OCI-LY7 (cell line): ENCODE results near the gene LRRK1. TPM values are rescaled to one million over a fixed set of nuclear protein-coding genes. Genes with fewer than 3 reads are reported as not detected.

ENCODE experiments used
- BruUV-seq: library from RNA; stranded (reverse); fragments of 400-500 nt; replicated peaks from 2 replicates; lab custom pipeline; 2021; lab: Mats Ljungman, UMichigan
- CTCF ChIA-PET: fragments of 300-600 bp; sonication (Branson Sonifier 250); formaldehyde crosslinking; loops from one replicate; lab custom pipeline; 2022; ENCODE audit warnings: antibody characterized with exemption; ENCODE audit not compliant: unreplicated experiment; lab: Charles Lee
- POLR2A ChIA-PET: fragments of 300-600 bp; sonication (Branson Sonifier 250); formaldehyde crosslinking; loops from one replicate; lab custom pipeline; 2022; ENCODE audit warnings: antibody characterized with exemption; lab: Charles Lee
- DNase-seq: peaks from one replicate; pipeline ENCODE4 v3.0.0-alpha.2; 2015; ENCODE audit warnings: low spot score
- H2AFZ ChIP-seq: fragments of 200-600 bp; sonication (generic), shearing (Covaris generic); 2 replicates; pipeline ENCODE4 v1.6.1; 2014; ENCODE audit warnings: mild to moderate bottlenecking, antibody characterized with exemption, low read length, moderate library complexity
- H3K27ac ChIP-seq: fragments of 200-600 bp; sonication (generic); 2 replicates; pipeline ENCODE4 v1.5.1; 2014; ENCODE audit warnings: mixed run types, low read depth, mild to moderate bottlenecking, moderate library complexity, low read length, inconsistent platforms; ENCODE audit not compliant: poor library complexity, severe bottlenecking
- H3K36me3 ChIP-seq: fragments of 200-600 bp; sonication (generic); 2 replicates; pipeline ENCODE4 v1.6.1; 2014; ENCODE audit warnings: mild to moderate bottlenecking, antibody characterized with exemption, low read length, moderate library complexity, mixed read lengths; ENCODE audit not compliant: insufficient read depth
- H3K4me1 ChIP-seq: fragments of 200-600 bp; sonication (generic); 2 replicates; pipeline ENCODE4 v1.5.1; 2014; ENCODE audit warnings: mild to moderate bottlenecking, low read length; ENCODE audit not compliant: insufficient read depth, poor library complexity, severe bottlenecking
- H3K4me2 ChIP-seq: fragments of 200-600 bp; sonication (generic); 2 replicates; pipeline ENCODE4 v1.6.1; 2014; ENCODE audit warnings: mild to moderate bottlenecking, low read length
- H3K4me3 ChIP-seq: fragments of 200-600 bp; sonication (generic); 2 replicates; pipeline ENCODE4 v1.5.1; 2014; ENCODE audit warnings: mild to moderate bottlenecking, low read depth, low read length; ENCODE audit not compliant: poor library complexity, severe bottlenecking
- H3K79me2 ChIP-seq: fragments of 200-600 bp; sonication (generic); 2 replicates; pipeline ENCODE4 v1.6.1; 2016; ENCODE audit warnings: low read depth, mild to moderate bottlenecking, low read length, moderate library complexity, mixed read lengths; ENCODE audit not compliant: insufficient read depth
- H3K9me2 ChIP-seq: fragments of 200-600 bp; sonication (generic); 2 replicates; pipeline ENCODE4 v1.6.1; 2016; ENCODE audit warnings: mild to moderate bottlenecking, low read length, mixed read lengths; ENCODE audit not compliant: insufficient read depth
- H3K9me3 ChIP-seq: fragments of 200-600 bp; sonication (generic); 2 replicates; pipeline ENCODE4 v1.6.1; 2014; ENCODE audit warnings: mild to moderate bottlenecking, mixed run types, low read length, mixed read lengths
- H4K20me1 ChIP-seq: fragments of 200-600 bp; sonication (generic); 2 replicates; pipeline ENCODE4 v1.6.1; 2014; ENCODE audit warnings: mild to moderate bottlenecking, antibody characterized with exemption, low read length, moderate library complexity, mixed read lengths; ENCODE audit not compliant: insufficient read depth
- CTCF ChIP-seq: fragments of 200-600 bp; sonication (generic); conservative IDR thresholded peaks from 2 replicates; pipeline ENCODE4 v1.5.1; 2014; ENCODE audit warnings: mild to moderate bottlenecking, antibody characterized with exemption, low read length, moderate library complexity, mixed read lengths
- EZH2phosphoT487 ChIP-seq: fragments of 200-600 bp; sonication (generic); IDR thresholded peaks from 2 replicates; pipeline ENCODE4 v1.6.1; 2018; ENCODE audit warnings: low read depth, borderline replicate concordance, mild to moderate bottlenecking, mixed run types, antibody characterized with exemption, low read length, moderate library complexity, mixed read lengths
- intact Hi-C: fragments of 100-400 bp; cut with micrococcal nuclease; formaldehyde crosslinking; loops from one replicate; pipeline ENCODE4 v1.10.0; 2022; ENCODE audit not compliant: unreplicated experiment
- total RNA-seq, 2 experiments: library from RNA; depleted of rRNA in 1 of 2; stranded (reverse); fragments of >200 nt in 1 of 2; shearing (Covaris generic) in 1 of 2; gene quantifications; 2 replicates each; pipeline ENCODE4 v1.2.3, GENCODE V29; 2014 to 2022

LRRK1 gene
- total RNA-seq, 2 experiments from 2014 or later = 92.3 to 233 TPM

GRCh38 chr15:101043011-101043410 is 123.9 kb downstream of the LRRK1 start:
- CTCF ChIA-PET = no interaction called here
- H3K4me3 ChIP-seq = no peak overlapping the region
- no peak for TF ChIP-seq EZH2phosphoT487
- no peak for TF ChIP-seq CTCF
- POLR2A ChIA-PET = no interaction called here
- no peaks in the 10 kb centered on the region for H3K9me3 ChIP-seq
- H3K36me3 ChIP-seq = peaks cover 99% of the 10 kb centered on the region
- H3K27ac ChIP-seq = no peak overlapping the region
- H3K79me2 ChIP-seq = peaks cover 11% of the 10 kb centered on the region; the same call in 1 of the 2 replicates
- no TSS peak for BruUV-seq
- no peak overlapping the region for H2AFZ ChIP-seq
- DNase-seq = no peak
- no peaks in the 10 kb centered on the region for H4K20me1 ChIP-seq
- intact Hi-C loops = no loop called here
- no peaks in the 10 kb centered on the region for H3K4me1 ChIP-seq
- H3K9me2 ChIP-seq = no peaks in the 10 kb centered on the region
- no peak overlapping the region for H3K4me2 ChIP-seq

- Histone ChIP-seq H3K4me1 (no peaks in the 10 kb centered on the region), H3K27ac (no peak overlapping the region), H3K36me3 (peaks cover 99% of the 10 kb centered on the region), H3K4me2 (no peak overlapping the region), H3K9me3 (no peaks in the 10 kb centered on the region), H3K9me2 (no peaks in the 10 kb centered on the region), H3K79me2 (peaks cover 11% of the 10 kb centered on the region; the same call in 1 of the 2 replicates), H4K20me1 (no peaks in the 10 kb centered on the region), H3K4me3 (no peak overlapping the region), H2AFZ (no peak overlapping the region)
- TF ChIP-seq CTCF (no peak), EZH2phosphoT487 (no peak)
- intact Hi-C loops = no loop called here
- ChIA-PET CTCF (no interaction called here), POLR2A (interaction anchor here (0.7 kb wide), 1 partner anchor 742 kb away, joined by 3 read pairs; no protein-coding TSS in a partner anchor)
- DNase-seq = no peak
- BruUV-seq = no TSS peak
These were observed 124.9 kb downstream of the LRRK1 start for GRCh38 chr15:101043911-101044624.

- TF ChIP-seq EZH2phosphoT487 = no peak
- no peak for TF ChIP-seq CTCF
- peaks cover 10% of the 10 kb centered on the region; the same call in 1 of the 2 replicates for H3K79me2 ChIP-seq
- H3K4me3 ChIP-seq = no peak overlapping the region
- ChIA-PET POLR2A (no interaction called here), CTCF (no interaction called here)
- no peak overlapping the region for H2AFZ ChIP-seq
- no peaks in the 10 kb centered on the region for H3K4me1 ChIP-seq
- peaks cover 99% of the 10 kb centered on the region for H3K36me3 ChIP-seq
- no peaks in the 10 kb centered on the region for H3K9me3 ChIP-seq
- no peaks in the 10 kb centered on the region for H3K9me2 ChIP-seq
- DNase-seq = no peak
- intact Hi-C loops = no loop called here
- no peak overlapping the region for H3K4me2 ChIP-seq
- BruUV-seq = no TSS peak
- H3K27ac ChIP-seq = no peak overlapping the region
- no peaks in the 10 kb centered on the region for H4K20me1 ChIP-seq
These were observed 125.6 kb downstream of the LRRK1 start for GRCh38 chr15:101044625-101045235.
